Sigmoid colon (tissue), 4 donors: ENCODE data around the gene CRACR2A.

Experiments used
- POLR2AphosphoS5 ChIP-seq, 4 donors: sonication (generic); formaldehyde crosslinking; IDR thresholded peaks; one replicate each; pipeline ENCODE4 v1.6.1; 2017; ENCODE audit warnings: antibody characterized with exemption in 4 of 4
- TF ChIP-seq, protein P1 (sequence below), 4 experiments: fragments of 450-650 bp in 3 of 4; fragments of 200-600 bp in 1 of 4; IDR thresholded peaks; one replicate each; pipeline ENCODE4 v1.5.1; 2016 to 2019; ENCODE audit warnings: antibody characterized with exemption in 4 of 4, mild to moderate bottlenecking in 3 of 4, moderate library complexity in 2 of 4

DNA sequence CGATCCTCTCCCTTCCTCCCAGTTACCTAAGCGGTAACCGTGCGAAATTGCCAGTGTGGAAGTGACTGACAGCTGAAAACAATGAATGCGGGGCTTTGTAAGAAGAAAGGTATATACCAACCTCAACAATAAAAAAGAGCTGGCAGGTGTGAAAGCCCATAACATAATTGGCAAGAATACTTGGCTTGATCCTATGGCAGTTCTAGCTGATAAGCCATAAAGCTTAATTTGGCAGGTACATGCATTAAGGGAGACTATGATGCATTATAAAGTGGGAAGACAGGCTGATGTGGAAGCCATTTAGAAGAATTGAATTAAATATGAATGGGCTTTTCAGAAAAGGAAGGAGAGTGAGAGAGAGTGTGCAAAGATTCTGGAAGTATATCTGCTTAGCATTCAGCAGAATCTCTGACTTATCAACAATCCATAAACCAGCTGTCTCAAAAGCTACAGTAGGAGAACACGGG lies 71.3 kb downstream of the CRACR2A start:
- TF ChIP-seq, protein P1, sequence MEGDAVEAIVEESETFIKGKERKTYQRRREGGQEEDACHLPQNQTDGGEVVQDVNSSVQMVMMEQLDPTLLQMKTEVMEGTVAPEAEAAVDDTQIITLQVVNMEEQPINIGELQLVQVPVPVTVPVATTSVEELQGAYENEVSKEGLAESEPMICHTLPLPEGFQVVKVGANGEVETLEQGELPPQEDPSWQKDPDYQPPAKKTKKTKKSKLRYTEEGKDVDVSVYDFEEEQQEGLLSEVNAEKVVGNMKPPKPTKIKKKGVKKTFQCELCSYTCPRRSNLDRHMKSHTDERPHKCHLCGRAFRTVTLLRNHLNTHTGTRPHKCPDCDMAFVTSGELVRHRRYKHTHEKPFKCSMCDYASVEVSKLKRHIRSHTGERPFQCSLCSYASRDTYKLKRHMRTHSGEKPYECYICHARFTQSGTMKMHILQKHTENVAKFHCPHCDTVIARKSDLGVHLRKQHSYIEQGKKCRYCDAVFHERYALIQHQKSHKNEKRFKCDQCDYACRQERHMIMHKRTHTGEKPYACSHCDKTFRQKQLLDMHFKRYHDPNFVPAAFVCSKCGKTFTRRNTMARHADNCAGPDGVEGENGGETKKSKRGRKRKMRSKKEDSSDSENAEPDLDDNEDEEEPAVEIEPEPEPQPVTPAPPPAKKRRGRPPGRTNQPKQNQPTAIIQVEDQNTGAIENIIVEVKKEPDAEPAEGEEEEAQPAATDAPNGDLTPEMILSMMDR (IDR thresholded peaks at IDR 0.05): no peak
- no peak for TF ChIP-seq POLR2AphosphoS5 (IDR thresholded peaks at IDR 0.05)
